ENCODE data around the gene UNCX.

UNCX gene

GRCh38 chr7:1243964-1244416 is 11.3 kb downstream of the UNCX start:
- no peak for DNase-seq (ENCODE audit: low spot score)

DNA sequence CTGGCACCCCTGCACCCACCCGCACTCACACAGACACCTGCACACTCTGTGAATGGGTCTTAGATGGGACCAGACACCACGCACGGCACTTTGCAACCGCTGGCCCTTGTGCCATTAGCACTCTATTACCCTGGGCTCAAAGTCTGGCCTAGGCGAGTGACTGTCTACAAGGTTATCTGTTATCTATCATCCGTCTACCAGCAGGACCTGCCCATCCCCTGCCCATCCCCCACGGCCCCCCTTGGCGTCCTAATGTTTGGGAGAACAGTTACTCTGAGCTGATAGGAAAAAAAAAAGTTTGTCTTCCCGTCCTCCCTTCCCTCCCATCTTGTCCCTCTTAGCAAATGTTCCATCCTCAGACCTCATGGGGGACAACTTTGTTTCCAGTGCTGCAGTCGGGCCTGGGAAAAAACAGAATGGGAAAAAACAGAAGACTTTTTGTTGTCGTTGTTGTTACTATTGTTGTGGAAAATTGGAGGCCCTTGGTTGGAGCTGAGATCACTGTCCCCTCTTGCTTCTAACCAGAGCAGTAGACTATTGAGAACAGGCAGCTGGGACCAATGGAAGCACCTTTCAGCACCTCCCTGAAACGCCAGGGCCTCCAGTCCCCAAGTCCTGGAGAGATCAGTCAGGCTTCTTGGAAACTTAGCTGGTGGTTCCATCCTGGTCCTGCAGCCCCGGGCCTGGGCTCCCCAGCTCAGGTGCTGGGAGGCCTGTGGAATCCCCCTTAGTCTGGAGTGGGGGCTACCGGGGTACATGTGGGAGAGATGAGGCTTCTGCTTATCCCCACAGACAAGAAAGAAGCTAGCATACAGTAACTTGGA is 12.2 kb downstream of the UNCX start:
- DNase-seq (ENCODE audit: low spot score), result no peak

DNA sequence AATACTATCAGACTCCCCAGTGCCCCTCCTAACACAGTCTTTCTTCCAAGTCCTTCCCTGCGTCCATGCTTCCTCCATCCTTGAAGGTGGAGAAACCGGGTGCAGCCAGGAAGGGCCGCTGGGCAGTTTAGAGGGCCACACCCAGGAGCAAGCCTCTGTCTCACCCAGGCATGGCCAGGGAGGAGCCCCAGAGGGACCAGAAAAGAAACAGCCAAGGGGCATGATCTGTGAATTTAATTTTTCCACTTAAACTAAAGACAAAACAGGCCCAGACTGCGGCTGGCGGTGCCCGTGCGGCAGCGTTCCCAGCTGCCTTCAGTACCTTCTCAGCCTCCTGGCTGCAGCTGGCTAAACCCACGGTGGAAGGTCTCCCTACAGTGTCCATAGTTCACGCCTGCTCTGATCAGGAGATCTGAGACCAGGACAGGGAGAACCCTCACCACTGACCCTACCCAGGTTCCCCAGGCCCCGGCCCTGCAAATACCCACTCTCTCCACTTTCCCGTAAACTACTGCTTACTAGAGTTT is 12.9 kb downstream of the UNCX start:
- no peak for DNase-seq (ENCODE audit: low spot score)

DNA sequence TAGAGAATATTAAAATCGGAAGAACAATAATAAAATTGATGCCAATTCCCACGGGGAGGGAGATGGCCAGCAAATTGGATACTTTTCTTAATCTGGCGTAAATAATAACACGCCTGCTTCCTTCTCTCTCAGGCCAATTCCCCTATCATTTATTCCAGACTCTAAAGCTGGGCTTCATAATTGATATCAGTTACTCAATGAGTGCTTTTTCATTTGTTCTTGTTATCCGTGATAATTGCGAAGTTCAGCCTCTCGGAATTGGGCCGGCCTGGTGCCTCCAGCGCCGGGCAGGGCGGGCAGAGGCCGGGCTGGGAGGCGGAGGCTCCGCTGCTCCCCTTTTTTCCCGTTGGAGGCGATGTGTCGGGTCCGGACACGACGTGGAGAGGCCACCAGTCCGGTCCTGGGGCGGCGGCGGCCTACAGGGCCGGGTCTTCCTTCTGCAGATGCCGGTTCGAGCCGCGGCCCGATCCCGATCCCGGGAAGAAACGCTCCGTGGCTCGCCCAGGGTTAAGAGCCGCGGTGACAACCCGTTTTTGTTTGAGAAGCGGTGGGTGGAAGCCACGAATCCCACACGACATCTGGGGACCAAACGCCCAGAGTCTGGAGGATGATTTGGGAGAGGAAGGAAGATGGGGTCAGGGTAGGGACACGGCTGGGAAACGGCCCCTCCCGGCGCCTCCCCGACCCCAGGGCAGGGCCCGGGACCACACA is 13.6 kb downstream of the UNCX start:
- no peak for DNase-seq (ENCODE audit: low spot score)

GRCh38 chr7:1246871-1247526 is 14.3 kb downstream of the UNCX start:
- DNase-seq (ENCODE audit: low spot score), result no peak

DNA sequence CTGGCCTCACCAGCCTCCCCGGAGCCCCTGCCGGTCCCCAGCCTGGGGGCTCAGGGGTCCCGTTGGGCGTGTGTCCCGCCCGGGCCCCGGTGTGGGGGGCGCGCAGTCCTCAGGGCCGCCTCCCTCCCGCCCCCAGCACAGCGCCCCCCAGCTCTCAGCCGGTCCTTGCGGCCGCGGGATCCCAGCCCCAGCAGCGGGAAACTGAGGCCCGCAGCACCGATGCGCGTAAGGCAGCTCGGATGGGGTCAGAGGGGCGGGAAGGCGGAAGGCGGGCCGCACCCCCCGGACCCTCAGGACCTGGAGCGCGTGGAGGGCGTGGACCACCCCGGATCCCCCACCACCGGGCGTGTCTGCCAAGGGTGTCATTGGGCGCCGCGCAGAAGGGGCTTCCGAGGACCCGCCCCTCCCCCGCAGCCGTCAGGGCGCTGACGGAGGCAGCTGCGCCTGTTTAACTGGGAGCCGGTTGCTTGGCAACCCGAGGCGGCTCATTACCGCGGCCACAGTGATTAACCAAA is 14.9 kb downstream of the UNCX start:
- no peak for DNase-seq (ENCODE audit: low spot score)

DNA sequence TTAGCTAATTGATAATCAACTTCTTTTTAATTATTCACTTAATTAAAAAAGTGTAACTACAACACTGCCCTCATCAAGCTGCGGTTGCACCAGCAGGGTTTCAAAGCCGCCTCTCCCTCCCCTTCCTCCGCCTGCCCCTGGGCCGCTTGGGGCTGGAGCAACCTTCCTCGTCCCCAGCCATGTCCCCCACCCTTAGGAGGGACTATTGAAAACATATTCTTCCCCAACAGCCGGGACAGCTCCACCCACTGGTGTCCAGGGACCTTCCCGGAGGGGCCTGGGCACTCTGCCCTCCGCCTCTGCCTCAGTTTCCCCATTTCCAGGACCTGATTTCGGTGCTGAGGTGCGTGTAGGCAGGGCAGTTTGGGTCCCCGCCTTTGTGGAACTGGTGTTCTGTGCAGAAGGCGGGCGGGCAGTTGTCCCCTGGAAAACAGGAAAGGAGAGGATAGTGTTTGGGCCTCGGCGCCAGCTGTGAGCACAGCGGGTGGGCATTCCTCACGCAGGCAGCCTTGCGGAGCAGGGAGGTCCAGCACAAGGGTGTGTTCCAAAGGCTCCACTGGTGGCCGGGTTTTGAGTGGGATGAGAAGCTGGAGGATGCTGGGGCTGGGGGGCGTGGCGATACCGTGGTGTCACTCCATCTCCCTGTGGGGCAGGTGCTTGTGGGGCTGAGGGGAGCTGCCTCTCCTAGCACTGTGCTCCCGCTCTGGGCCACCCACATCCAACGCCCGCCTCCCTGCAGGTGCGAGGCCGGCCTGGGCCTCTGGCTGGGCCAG is 15.7 kb downstream of the UNCX start:
- no peak for DNase-seq (ENCODE audit: low spot score)

DNA sequence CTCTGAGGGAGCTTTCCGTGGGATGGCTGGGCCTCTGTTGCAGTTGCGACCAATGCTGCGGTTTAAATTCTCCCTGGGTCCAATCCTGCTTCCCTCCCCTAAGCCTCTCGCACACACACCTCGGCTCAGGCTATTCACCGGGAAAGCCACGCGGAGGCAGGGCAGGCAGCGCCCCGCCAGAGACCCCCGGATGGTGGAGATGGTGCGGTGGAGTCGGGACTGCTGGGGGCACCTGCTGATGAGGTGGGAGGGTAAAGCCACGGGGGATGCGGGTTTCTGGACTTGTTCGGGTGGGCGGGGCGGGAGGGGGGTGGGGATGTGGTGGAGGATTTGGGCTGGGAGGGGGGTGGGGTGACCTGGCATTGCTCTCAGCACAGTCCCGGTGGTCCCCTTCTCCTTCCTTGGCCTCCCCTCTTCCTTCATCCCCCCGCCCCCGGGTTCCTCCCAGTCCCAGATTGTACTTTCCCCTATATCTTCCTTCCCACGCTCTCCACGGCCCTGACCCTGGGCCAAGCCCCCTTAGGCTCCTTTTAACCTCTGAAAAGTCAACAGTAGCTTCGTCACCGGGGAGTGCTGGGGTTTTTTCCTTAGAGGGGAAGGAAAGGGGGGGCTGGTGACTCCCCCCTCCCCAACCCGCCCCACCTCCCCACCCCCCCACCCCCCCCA is 16.4 kb downstream of the UNCX start:
- DNase-seq (ENCODE audit: low spot score), result no peak

DNA sequence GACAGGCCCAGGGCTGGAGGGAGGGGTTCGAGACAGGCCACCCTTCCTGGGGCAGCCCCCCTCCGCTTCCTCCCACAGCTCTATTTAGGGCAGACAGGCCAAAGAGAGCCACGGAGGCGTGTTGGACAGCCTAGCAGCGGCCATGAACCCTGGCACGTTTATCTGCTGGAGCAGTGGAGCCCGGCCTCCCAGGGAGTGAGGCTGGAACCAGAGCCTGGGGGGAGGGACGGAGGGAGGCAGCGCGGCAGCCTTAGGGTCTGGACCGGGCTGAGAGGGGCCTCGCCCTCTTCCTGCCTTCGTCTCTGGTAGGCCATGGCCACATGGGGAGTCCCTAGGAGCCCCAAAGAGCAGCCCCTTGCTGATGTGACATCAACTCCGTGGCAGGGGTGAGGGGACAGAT is 17.1 kb downstream of the UNCX start:
- no peak for DNase-seq (ENCODE audit: low spot score)

GRCh38 chr7:1250901-1251300 is 18.2 kb downstream of the UNCX start:
- DNase-seq (ENCODE audit: low spot score), result no peak

- DNase-seq (ENCODE audit: low spot score), result no peak
These were observed 19.3 kb downstream of the UNCX start for GRCh38 chr7:1251796-1252539.

DNA sequence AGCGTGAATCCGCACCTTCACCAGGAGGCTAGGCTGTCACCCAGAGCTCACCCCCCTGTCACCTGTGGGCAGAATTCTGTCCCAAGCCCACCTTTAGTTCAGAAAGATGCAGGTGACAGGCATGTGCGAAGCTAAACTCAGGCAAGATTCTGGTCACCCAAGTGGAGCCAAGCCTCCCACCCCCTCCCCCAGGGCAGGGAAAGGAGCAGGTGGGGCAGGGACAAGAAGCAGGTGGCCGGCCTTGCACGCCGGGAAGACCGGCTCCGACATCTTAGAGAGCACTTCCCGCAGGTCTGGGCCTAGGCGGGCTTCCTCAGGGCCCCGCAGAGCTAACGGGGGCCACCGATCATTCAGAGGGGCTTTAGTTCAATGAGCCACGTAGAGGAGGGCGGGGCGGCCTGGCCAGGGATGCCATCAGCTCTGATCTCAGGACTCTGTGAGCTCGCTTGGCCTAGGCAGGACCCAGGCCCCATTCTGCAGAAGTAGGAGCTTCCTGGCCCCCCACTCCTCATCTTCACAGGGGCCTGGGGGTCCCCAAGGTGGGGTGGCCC is 19.9 kb downstream of the UNCX start:
- DNase-seq (ENCODE audit: low spot score), result no peak

DNA sequence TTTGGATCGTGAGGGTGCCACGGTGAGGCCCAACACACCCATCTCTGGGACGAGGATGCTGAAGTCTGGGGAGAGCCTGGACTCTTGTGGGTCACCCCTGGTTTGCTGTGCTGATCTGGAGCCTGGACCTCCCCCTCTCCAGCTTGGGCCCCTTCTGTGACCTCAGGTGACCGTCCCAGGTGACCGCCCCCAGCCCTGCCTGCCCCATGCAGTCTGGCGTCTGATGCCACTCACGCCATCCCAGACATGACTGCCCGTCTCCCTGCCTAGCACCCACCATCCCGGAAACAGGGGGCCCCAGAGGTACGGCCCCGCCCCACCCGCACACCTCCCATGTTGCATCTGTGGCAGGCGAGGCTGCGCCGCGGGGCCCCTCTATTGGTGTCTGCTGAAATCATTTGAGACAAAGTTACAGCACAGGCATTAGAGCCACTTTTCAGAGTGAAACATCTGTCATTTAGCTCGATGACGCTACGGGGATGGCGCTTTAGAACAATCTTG is 21.1 kb downstream of the UNCX start:
- no peak for DNase-seq (ENCODE audit: low spot score)

DNA sequence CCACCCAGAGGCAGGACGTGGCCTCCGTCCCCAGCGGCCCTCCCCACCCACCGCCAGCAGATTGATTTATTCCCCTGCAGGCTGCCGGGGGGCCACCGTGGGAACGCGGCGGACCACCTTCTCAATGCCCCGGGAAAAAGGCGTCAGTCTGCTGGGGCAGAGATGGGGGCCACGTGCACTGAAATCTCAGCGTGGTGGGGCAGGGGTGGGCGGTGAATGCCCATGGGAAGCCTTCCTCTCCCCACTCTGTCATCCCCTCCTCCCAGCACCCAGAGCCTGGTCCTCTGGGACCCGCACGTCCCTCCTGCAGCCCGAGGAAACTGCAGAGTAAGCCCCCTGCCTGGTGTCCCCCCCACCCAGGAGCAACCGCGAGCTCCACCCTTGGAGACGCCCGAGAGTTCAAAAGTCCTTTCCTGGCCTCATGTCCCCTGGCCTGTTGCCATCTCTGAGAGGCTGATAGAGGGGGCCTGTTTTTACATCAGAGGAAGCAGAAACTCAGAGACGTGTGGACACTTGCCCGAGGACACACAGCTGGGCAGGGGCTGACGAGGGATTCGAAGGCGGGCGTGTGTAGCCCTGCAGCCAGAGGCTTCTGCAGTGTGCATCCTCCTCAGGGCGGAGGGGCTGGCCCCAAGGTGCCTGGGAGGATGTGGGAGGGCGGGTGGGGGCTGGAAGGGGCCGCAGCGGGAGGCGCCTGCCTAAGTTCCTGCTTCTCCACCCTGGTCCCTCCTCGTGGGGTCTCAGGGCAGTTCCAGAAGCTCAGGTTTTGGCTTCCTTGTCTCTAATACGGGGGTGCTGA is 21.8 kb downstream of the UNCX start:
- DNase-seq (ENCODE audit: low spot score), result no peak

DNA sequence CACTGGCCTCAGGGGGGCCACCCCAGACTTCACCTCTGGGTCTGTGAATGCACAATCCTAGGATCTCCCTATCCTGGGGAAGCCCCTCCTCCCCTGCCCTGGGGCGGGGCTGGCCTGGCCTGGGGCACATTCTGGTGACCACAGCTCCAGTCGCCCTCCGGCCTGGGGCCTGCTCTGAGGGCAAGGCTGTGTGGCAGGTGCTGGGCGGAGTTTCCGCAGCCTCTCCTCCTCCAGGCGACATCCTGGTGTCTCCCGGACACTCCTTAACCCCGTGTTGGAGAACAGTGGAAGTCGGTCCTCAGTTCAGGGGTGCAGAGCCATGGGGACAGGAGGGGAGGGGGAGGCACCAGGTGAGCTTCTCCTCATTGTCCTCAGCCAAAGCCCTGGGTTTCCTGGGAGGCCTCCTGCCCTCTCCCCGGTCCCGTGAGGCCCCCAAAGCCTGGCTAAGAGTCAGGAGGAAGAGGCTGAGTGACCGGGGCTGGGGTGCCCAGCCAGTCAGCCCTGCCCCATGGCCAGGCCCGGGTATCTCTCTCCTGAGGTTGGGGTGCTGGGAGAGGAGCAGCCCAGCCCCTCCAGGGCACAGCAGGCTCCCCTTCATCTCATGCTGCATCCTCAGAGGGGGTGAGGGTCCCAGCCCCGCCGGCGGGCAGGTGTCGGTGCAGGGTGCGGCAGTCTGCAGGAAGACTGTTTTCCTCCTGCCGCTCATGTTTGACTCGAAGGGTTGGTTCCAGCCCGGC is 22.6 kb downstream of the UNCX start:
- DNase-seq (ENCODE audit: low spot score), result no peak

DNA sequence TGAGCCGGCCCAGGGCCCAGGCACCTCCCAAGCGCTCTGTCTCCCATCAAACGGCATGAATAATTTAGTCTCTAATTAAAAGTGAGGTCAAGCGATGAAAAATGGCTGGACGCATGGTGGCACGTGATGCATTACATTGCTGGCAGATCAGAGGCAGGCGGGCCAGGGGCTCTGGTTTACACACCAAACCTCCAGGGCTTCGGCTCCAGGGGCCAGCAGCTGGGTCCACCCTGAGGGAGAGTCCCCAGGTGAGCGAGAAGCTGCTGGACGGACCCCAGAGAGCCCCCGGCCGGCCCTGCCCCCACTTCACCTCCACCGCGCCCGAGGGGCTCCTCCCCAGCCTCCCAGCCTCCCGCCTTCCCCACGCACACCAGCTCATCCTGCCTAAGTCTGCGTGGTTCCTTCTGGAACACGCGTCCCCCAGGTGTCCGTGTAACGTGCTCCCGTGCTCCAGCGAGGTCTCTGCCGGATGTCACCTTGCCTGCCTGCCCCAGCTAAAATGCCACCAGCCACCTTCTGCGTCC is 23.2 kb downstream of the UNCX start:
- no peak for DNase-seq (ENCODE audit: low spot score)

DNA sequence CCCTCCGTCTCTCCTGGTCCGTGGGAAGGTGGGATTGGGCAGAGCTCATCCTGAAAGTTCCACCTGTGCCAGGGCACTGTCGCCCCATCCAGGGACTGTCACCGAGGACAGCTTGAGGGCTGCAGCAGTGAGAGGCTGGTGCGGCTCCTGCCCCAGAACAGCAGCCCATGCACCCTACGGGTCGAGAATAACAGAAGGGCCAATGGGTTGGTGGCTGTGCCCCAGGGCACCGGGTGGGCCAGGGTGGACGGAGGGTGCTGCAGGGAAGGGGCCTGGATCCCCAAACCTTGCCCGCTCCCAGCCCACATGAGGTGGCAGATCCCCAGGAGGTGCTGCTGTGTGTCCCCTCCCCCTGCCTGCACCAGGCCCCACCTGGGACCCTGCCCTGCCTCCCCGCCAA is 23.9 kb downstream of the UNCX start:
- no peak for DNase-seq (ENCODE audit: low spot score)

GRCh38 chr7:1257221-1257620 is 24.5 kb downstream of the UNCX start:
- DNase-seq (ENCODE audit: low spot score), result no peak
